Upper lobe of right lung (tissue), 1 donor: ENCODE results near the gene RAB29. TPM values are rescaled to one million over a fixed set of nuclear protein-coding genes. Genes with fewer than 3 reads are reported as not detected.

Experiments
- ATAC-seq: fragments of 200-7000 bp; cut with Tn5 transposase; one replicate; pipeline ENCODE4 v1.9.1; 2020; ENCODE audit warnings: mild to moderate bottlenecking, moderate library complexity
- DNase-seq: peaks from one replicate; pipeline ENCODE4 v3.0.0-alpha.2; 2020
- H3K27ac ChIP-seq: fragments of 200-600 bp; one replicate; pipeline ENCODE4 v1.8.0; 2022
- H3K27me3 ChIP-seq: fragments of 200-600 bp; one replicate; pipeline ENCODE4 v1.8.0; 2022; ENCODE audit warnings: mild to moderate bottlenecking
- H3K36me3 ChIP-seq: fragments of 200-600 bp; one replicate; pipeline ENCODE4 v1.8.0; 2022
- H3K4me1 ChIP-seq: fragments of 200-600 bp; one replicate; pipeline ENCODE4 v1.8.0; 2022
- H3K4me3 ChIP-seq: fragments of 200-600 bp; one replicate; pipeline ENCODE4 v1.8.0; 2022; ENCODE audit warnings: mild to moderate bottlenecking
- H3K9me3 ChIP-seq: fragments of 200-600 bp; one replicate; pipeline ENCODE4 v1.8.0; 2022
- CTCF ChIP-seq: fragments of 200-600 bp; IDR thresholded peaks from one replicate; pipeline ENCODE4 v1.8.0; 2022; ENCODE audit warnings: antibody characterized with exemption
- intact Hi-C: fragments of 100-400 bp; cut with DNase I; formaldehyde crosslinking; loops from one replicate; pipeline ENCODE4 v1.11.0; 2022
- total RNA-seq: library from RNA; stranded (reverse); fragmentation: NEBNext Ultra II Directional; extraction: Animal tissue kit (Norgen Biotek cat#: 25700); gene quantifications from one replicate; pipeline ENCODE4 v1.2.1, GENCODE V29; 2021
- donor health status: DM: no; HTN: yes; CAD: no; lungs with severe emphysema.

RAB29 gene
- total RNA-seq, 1 donor from 2014 or later = 24.7 TPM

DNA sequence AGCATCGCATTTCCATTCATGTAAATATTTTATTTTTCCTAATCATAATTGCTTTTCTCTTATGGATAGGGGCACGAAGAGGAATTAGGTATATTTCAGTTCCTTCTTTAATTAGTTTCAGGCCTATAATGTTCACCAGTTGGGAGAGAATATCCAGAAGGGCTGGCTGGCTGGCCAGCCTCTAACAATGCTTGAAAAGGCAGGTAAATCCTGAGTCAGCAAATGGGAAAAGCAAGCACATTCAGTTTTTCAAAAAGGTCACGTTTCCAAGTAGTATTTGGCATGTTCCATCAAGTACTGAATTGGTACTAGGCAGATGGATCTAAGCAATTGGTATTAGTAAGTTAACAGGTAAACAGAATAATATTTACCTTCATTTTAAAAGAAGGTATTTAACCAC is 8.0 kb downstream of the RAB29 start:
- intact Hi-C loops = no loop called here
- H3K27ac ChIP-seq = no peak overlapping the region
- H3K9me3 ChIP-seq = no peaks in the 10 kb centered on the region
- H3K4me1 ChIP-seq = no peaks in the 10 kb centered on the region
- no peak for TF ChIP-seq CTCF
- no peaks in the 10 kb centered on the region for H3K36me3 ChIP-seq
- ATAC-seq = no peak
- no peaks in the 10 kb centered on the region for H3K27me3 ChIP-seq
- no peak overlapping the region for H3K4me3 ChIP-seq
- DNase-seq = no peak

GRCh38 chr1:205766570-205766969 is 8.7 kb downstream of the RAB29 start:
- H3K9me3 ChIP-seq = no peaks in the 10 kb centered on the region
- H3K27ac ChIP-seq = no peak overlapping the region
- H3K36me3 ChIP-seq = no peaks in the 10 kb centered on the region
- intact Hi-C loops = no loop called here
- H3K4me1 ChIP-seq = no peaks in the 10 kb centered on the region
- no peak for ATAC-seq
- DNase-seq = no peak
- H3K4me3 ChIP-seq = no peak overlapping the region
- no peaks in the 10 kb centered on the region for H3K27me3 ChIP-seq
- TF ChIP-seq CTCF = no peak

GRCh38 chr1:205766038-205766437 is 9.2 kb downstream of the RAB29 start:
- no peaks in the 10 kb centered on the region for H3K27me3 ChIP-seq
- DNase-seq (no peak), ATAC-seq (no peak)
- intact Hi-C loops = no loop called here
- TF ChIP-seq CTCF = no peak
- no peaks in the 10 kb centered on the region for H3K9me3 ChIP-seq
- H3K4me3 ChIP-seq = no peak overlapping the region
- no peak overlapping the region for H3K27ac ChIP-seq
- no peaks in the 10 kb centered on the region for H3K4me1 ChIP-seq
- H3K36me3 ChIP-seq = no peaks in the 10 kb centered on the region

DNA sequence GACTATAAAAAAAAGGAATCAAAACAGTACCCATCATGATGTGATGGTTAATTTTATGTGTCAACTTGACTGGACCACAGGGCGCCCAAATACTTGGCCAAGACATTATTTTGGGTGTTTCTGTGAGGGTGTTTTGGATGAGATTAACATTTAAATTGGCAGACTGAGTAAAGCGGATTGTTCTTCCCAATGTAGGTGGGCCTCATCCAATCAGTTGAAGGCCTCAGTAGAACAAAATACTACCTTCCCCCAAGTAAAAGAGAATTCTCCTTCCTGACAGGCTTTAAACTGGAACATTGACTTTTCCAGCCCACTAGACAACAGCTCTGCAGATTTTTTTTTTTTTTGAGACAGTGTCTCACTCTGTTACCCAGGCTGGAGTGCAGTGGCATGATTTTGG is 10.7 kb downstream of the RAB29 start:
- TF ChIP-seq CTCF = no peak
- Histone ChIP-seq H3K27ac (no peak overlapping the region), H3K36me3 (no peaks in the 10 kb centered on the region), H3K9me3 (no peaks in the 10 kb centered on the region), H3K27me3 (no peaks in the 10 kb centered on the region), H3K4me3 (no peak overlapping the region), H3K4me1 (no peaks in the 10 kb centered on the region)
- ATAC-seq (no peak), DNase-seq (no peak)
- intact Hi-C loops = no loop called here

DNA sequence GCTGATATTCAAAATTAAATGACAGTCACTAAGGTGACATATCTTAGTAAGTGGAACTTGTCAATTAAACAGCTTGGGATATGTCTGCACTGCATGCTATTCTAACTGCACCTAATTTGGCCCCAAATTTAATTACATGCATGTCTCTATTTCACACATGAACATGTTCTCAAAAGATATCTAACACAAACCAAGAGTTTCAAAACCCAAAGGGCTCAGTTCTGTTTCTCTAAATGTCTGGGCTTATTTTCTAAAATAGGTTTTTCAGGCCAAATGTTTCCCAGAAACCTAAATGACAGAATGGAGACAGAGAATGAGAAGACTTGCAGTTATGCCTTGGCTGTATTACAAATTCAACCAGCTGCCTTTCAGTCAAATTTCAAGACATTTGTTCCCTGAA is 11.3 kb downstream of the RAB29 start:
- Histone ChIP-seq H3K36me3 (no peaks in the 10 kb centered on the region), H3K4me3 (no peak overlapping the region), H3K4me1 (no peaks in the 10 kb centered on the region), H3K27me3 (no peaks in the 10 kb centered on the region), H3K27ac (no peak overlapping the region), H3K9me3 (no peaks in the 10 kb centered on the region)
- no peak for DNase-seq
- TF ChIP-seq CTCF = no peak
- intact Hi-C loops = no loop called here
- no peak for ATAC-seq

DNA sequence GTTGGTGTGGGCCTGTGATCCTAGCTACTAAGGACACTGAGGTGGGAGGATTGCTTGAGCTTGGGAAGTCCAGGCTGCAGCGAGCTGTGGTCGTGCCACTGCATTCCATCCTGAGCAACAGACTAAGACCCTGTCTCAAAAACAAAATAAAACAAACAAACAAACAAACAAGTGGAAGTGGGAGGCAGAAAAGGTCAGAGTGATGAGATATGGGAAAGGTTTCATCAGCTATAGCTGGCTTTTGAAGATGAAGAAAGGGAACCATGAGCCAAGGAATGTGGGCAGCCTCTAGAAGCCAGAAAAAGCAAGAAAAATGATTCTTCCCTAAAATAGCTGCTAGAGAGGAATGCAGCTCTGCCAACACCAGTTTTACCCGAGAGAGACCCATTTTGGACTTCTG is 14.7 kb downstream of the RAB29 start:
- Histone ChIP-seq H3K4me3 (no peak overlapping the region), H3K9me3 (no peaks in the 10 kb centered on the region), H3K27ac (no peak overlapping the region), H3K36me3 (no peaks in the 10 kb centered on the region), H3K27me3 (no peaks in the 10 kb centered on the region), H3K4me1 (no peaks in the 10 kb centered on the region)
- no peak for DNase-seq
- TF ChIP-seq CTCF = no peak
- intact Hi-C loops = no loop called here
- no peak for ATAC-seq
